BJ (cell line): ENCODE results near the gene CHRNA4. TPM values are rescaled to one million over a fixed set of nuclear protein-coding genes. Genes with fewer than 3 reads are reported as not detected.
"Not testable (repeated sequence)": the region's sequence is repeated elsewhere in the genome, so short reads cannot be mapped to it uniquely, and the experiment has no call there.

Experiments
- CTCF ChIA-PET: fragments of 350-600 bp; formaldehyde crosslinking; extraction: SDS; loops from one replicate; lab custom pipeline; 2021; ENCODE audit warnings: antibody characterized with exemption, inconsistent platforms; lab: Yijun Ruan, JAX
- POLR2A ChIA-PET: fragments of 300-600 bp; sonication (Branson Sonifier 250); formaldehyde crosslinking; extraction: SDS; loops from one replicate; lab custom pipeline; 2021; ENCODE audit warnings: antibody characterized with exemption; lab: Charles Lee
- DNase-seq: peaks from one replicate; pipeline ENCODE4 v3.0.0-alpha.2; 2011; ENCODE audit warnings: low read depth
- H3K27me3 ChIP-seq: 2 replicates; pipeline ENCODE4 v1.6.0; 2011; ENCODE audit warnings: low read length; ENCODE audit not compliant: control insufficient read depth, insufficient read depth
- H3K36me3 ChIP-seq: 2 replicates; pipeline ENCODE4 v1.5.1; 2011; ENCODE audit warnings: low read length; ENCODE audit not compliant: control insufficient read depth, insufficient read depth
- H3K4me3 ChIP-seq: 2 replicates; pipeline ENCODE4 v1.5.1; 2011; ENCODE audit warnings: low read depth, mild to moderate bottlenecking, control low read depth, low read length
- polyA plus RNA-seq: library from polyadenylated mRNA; depleted of rRNA; stranded (reverse); fragments of >200 nt; gene quantifications from 2 replicates; pipeline ENCODE4 v1.2.3, GENCODE V29; 2011
- TF ChIP-seq, protein P1 (sequence below): IDR thresholded peaks from 2 replicates; pipeline ENCODE4 v1.5.1; 2011; ENCODE audit warnings: low read depth, mild to moderate bottlenecking, control low read depth, inconsistent platforms, low read length, moderate library complexity; ENCODE audit not compliant: insufficient read depth

CHRNA4 gene
- polyA plus RNA-seq, 1 experiment = not detected

DNA sequence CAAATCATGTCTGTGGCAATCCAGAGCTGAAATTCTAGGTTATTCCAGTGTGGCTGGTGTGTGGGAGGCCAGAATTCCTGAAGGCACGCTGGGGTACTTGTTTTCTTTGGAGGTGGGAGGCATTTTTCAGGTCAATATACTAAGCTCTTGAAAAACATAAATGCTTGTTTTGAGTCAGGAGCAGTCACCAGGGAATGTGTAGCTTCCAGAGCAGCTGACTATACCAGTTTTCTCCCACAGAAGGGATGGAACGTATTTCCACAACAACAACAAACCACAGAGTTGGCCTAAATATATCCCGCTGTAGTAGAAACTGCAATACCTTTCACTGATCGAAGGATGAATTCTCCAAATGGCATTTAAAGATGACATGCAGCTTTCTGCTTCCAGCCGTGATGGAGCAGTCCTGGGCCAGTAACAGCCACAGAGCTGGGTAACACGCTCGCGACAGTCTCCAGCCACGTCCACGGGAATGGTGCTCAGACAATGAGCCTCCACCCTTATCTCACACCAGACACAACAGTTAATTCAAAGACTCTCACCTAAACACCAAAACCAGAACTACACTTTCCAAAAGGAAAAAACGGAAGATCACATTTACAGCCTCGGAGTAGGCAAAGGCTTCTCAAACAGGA, 23.2 kb downstream of the CHRNA4 start:
- TF ChIP-seq, protein P1, sequence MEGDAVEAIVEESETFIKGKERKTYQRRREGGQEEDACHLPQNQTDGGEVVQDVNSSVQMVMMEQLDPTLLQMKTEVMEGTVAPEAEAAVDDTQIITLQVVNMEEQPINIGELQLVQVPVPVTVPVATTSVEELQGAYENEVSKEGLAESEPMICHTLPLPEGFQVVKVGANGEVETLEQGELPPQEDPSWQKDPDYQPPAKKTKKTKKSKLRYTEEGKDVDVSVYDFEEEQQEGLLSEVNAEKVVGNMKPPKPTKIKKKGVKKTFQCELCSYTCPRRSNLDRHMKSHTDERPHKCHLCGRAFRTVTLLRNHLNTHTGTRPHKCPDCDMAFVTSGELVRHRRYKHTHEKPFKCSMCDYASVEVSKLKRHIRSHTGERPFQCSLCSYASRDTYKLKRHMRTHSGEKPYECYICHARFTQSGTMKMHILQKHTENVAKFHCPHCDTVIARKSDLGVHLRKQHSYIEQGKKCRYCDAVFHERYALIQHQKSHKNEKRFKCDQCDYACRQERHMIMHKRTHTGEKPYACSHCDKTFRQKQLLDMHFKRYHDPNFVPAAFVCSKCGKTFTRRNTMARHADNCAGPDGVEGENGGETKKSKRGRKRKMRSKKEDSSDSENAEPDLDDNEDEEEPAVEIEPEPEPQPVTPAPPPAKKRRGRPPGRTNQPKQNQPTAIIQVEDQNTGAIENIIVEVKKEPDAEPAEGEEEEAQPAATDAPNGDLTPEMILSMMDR = no peak
- POLR2A ChIA-PET = no interaction called here
- DNase-seq = no peak
- H3K27me3 ChIP-seq = peaks cover 1% of the 10 kb centered on the region
- H3K4me3 ChIP-seq = no peak overlapping the region
- H3K36me3 ChIP-seq = no peaks in the 10 kb centered on the region
- CTCF ChIA-PET = interaction anchor here (1.2 kb wide), 1 partner anchor 28 kb away, joined by 3 read pairs; no protein-coding TSS in a partner anchor

DNA sequence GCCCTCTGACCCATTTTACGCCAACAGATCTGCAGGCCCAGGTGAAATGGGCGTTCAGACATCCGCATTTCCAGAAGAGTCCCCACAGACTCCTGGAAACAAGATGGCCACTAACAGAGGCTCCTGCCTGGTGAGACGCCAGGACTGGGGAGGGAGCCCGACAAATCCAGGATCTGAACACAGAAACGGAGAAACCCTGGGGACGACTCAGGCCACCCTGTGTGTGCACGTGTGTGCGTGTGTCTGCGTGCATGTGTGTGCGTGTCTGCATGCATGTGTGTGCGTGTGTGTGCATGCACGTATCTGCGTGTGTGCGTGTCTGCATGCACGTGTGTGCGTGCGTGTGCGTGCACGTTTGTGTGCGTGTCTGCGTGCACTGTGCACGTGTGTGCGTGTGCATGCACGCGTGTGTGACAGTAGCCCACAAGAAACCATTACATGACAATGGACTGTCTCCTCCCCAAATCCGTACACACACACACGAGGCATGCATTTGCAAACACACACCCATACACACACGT, 24.9 kb downstream of the CHRNA4 start:
- CTCF ChIA-PET = no interaction called here

DNA sequence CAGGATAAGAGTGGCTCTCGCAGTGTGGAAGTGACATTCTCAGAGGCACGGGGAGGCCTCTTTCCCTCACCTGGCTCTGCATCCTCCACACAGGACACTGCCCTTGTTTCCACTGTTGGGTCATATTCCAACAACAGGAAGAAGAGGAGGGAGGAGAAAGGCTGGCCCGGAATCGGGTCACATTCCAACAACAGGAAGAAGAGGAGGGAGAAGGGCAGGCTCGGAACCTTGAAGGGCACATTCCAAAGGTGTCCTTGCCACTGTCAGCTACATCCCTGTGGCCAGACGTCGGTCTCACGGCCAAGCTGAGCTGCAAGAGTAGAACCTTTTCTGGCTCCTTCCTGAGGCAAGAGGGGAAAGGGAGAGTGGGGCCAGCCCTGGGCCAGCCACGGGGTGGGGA, 25.4 kb downstream of the CHRNA4 start:
- no peak for DNase-seq
- TF ChIP-seq, protein P1 = no peak
- Histone ChIP-seq H3K27me3 (no peaks in the 10 kb centered on the region; the same call in none of the 2 replicates), H3K36me3 (no peaks in the 10 kb centered on the region), H3K4me3 (no peak overlapping the region)
- POLR2A ChIA-PET = no interaction called here
- CTCF ChIA-PET = no interaction called here

More for the DNA sequence above, 24.9 kb downstream of the CHRNA4 start:
- Histone ChIP-seq H3K4me3 (no peak overlapping the region), H3K27me3 (no peaks in the 10 kb centered on the region; the same call in none of the 2 replicates), H3K36me3 (no peaks in the 10 kb centered on the region)
- TF ChIP-seq, protein P1 = no peak
- POLR2A ChIA-PET = no interaction called here
- no peak for DNase-seq

DNA sequence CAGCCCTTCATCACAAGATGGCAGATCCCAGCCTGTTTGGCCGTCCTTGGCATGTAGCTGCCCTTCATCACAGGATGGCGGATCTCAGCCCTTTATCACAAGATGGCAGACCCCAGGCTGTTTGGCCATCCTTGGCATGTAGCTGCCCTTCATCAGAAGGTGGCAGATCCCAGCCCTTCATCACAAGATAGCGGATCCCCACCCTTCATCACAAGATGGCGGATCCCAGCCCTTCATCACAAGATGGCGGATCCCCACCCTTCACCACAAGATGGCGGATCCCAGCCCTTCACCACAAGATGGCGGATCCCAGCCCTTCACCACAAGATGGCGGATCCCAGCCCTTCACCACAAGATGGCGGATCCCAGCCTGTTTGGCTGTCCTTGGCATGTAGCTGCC, 26.1 kb downstream of the CHRNA4 start:
- POLR2A ChIA-PET, H3K36me3 ChIP-seq: not testable (repeated sequence)
- CTCF ChIA-PET = interaction anchor here (0.7 to 2.2 kb wide), 2 partner anchors 25 to 529 kb away, joined by 3 to 4 read pairs; no protein-coding TSS in a partner anchor

DNA sequence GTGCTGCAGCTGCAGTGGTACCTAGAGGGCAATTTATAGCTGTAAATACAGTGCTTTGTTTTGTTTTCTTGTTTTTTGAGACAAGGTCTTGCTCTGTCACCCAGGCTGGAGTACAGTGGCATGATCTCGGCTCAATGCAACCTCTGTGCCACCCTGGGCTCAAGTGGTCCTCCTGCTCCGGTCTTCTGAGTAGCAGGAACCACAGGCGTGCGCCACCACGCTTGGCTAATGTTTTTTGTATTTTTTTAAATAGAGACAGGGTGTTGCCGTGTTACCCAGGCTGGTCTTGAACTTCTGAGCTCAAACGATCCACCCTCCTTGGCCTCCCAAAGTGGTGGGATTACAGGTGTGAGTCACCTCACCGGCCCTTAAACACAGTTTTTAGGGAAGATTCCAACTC, 26.8 kb downstream of the CHRNA4 start:
- TF ChIP-seq, protein P1 = no peak
- H3K4me3 ChIP-seq = no peak overlapping the region
- no peak for DNase-seq
- POLR2A ChIA-PET = no interaction called here
- H3K36me3 ChIP-seq = no peaks in the 10 kb centered on the region
- H3K27me3 ChIP-seq = no peaks in the 10 kb centered on the region; the same call in none of the 2 replicates
- CTCF ChIA-PET = interaction anchor here (1.0 to 2.2 kb wide), 2 partner anchors 24 to 25 kb away, joined by 4 read pairs; no protein-coding TSS in a partner anchor

More for the DNA sequence above, 26.1 kb downstream of the CHRNA4 start:
- H3K4me3 ChIP-seq, H3K27me3 ChIP-seq, DNase-seq: not testable (repeated sequence)
